Activated T-helper 1 cell treated with Interleukin-2 at 50 U/mL for 16 hours (primary cell): ENCODE results near the gene BMPR1A.

Source experiments
- DNase-seq: peaks from one replicate; pipeline ENCODE4 v3.0.0-alpha.2; 2020; ENCODE audit warnings: low read depth

BMPR1A gene

DNA sequence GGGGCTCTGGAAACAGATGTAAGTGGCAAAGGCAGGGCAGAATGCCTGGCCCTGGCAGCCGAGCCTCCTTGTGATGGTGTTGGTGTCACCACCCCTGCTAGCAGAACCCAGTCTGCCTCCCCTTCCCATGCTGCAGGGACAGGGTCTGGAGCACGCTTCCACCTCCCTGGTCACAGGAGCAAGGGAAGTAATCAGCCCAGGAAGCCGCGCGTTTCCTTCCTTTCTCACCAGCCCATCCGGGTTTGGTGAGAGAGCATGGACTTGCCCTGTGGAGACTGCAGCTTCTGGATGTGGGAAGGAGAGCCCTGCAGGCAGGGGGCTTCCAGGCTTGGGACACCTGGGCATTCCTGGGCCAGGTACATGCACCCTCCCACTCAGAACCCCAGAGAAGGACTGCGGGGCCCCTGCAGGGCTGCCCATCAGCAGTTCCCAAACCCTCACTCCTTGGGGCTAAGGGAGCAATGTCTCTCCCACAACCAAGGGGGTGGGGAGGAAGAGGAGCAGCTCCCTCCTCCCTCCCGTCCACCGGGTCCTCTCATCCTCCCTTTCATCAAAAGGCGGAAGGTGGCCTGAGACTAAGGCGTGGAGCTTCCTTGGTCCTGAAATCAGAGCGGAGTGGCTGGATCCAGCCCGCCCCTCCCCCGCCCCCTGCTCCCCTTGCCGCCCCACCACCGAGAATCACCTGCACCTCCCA, 199.2 kb downstream of the BMPR1A start:
- DNase-seq = no peak

DNA sequence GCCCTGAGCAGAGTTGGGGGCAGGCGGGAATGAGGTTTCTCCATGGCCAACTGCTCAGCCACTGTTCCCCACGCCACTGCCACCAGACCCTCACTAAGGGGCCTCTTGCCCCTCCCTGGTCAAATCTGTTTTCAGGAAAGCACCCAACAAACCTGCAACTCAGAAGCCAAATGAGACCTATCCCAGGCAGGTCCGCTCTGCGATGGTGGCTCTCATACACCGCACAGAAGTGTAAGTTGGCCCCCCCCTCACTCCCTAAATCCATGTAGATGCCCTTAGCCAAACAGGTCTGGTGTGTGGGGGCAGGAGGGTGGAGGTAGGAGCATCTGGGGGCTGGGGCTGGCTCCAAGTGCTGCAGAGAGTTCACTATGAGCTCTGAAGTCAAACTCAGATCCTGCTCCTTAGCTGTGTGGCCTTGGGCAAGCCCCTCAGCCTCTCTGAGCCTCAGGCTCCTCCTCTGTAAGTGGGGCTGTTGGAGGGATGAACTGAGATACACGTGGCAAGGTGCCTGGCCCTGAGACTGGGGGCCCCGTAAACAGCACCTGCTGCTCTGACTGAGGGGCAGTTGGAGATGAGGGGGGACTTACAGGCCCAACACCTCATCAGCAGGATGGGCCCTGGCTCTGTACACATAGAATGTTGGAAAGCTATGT, 199.9 kb downstream of the BMPR1A start:
- DNase-seq = no peak

GRCh38 chr10:86956848-86957448, 200.5 kb downstream of the BMPR1A start:
- DNase-seq = no peak

DNA sequence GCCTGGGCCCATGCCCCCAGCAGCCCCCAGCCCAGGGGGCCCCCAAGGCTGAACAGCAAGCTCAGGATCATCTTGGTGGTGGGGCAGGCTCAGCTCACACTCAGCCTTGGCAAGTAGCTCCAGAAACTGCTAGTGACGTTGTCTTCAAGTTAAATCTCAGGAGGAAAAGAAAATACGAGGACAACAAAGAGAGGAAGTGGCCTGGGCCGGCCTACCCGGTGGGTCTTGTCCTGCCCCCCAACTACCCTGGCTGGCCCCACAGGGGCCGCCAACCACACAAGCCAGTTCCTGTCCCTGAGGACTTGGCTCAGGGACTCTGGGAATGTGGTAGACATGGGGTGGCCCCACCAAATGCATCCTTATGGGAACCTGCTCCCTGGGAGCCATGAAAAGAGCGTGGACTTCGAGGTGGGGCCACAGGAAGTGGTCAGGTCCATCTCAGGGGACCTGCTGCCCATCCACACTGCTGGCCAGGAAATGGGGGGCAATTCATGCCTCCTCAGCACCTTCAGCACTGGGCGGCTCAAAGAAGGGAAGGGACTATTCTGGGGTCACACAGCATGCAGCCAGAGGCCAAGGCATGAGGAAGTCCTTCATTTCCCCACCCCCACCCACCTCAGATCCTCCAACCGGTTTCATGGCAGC, 201.2 kb downstream of the BMPR1A start, which contains the start of gene MMRN2:
Gene MMRN2, minus strand, starts transcription at position 145 of the 645 bp plus-strand sequence. Its CDS starts 74 bp downstream, at position 71.
- no peak for DNase-seq

- no peak for DNase-seq
Observed at GRCh38 chr10:86958116-86958900, 201.9 kb downstream of the BMPR1A start, which contains the start of gene SNCG. Gene SNCG (plus strand): TSS chr10:86958599. CDS start chr10:86958698, 99 bp downstream.

GRCh38 chr10:86958901-86959736, 202.7 kb downstream of the BMPR1A start:
- no peak for DNase-seq

DNA sequence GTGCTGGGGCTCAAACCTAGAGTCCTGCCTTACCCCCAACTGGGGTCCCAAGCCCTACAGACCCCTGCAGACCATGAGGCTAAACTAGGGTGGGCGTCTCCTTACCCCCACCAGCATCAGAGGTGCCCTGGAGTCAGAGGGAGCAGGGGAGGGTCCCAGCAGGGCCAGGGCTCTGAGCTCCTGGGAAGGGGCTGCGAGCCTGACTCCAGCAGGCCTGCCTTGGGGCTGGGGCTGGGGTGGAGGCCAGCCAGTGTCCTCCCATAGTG, 203.3 kb downstream of the BMPR1A start:
- DNase-seq = no peak

DNA sequence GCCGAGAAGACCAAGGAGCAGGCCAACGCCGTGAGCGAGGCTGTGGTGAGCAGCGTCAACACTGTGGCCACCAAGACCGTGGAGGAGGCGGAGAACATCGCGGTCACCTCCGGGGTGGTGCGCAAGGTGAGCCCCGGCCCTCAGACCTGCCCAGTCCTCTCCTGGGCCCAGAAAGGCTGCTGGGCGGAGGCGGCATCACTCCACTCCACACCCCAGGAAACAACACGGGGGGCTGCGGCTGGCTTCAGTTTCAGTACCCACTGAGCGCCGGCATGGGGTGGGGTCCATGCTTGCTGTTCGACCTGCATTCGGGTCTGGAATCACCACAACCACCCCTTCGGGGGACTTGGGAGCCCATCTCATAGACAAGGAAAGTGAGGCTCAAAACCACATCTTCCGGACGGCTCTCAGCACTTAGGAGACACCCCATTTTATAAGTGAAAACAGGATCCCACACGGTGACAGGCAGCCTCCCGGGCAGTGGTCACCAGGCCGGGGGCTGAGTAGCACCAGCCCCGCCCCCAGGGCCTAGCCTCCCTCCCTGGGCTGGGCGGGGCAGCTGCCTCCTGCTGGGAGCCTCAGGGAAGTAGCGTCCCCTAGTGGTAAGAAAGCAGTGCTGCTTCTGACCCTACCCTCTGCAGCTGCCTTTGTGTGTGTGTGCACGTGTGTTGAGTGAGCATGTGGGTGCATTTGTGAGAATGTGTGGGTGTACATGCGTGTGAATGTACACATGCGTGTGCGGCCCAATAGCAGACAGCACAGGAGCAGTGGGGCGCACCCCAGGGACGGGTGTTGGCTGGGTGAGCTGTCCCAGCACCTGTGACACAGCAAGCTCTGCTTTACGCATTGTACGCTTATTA, 203.8 kb downstream of the BMPR1A start:
- no peak for DNase-seq

GRCh38 chr10:86960863-86961434, 204.5 kb downstream of the BMPR1A start:
- no peak for DNase-seq

GRCh38 chr10:86961481-86962091, 205.2 kb downstream of the BMPR1A start:
- DNase-seq = no peak

DNA sequence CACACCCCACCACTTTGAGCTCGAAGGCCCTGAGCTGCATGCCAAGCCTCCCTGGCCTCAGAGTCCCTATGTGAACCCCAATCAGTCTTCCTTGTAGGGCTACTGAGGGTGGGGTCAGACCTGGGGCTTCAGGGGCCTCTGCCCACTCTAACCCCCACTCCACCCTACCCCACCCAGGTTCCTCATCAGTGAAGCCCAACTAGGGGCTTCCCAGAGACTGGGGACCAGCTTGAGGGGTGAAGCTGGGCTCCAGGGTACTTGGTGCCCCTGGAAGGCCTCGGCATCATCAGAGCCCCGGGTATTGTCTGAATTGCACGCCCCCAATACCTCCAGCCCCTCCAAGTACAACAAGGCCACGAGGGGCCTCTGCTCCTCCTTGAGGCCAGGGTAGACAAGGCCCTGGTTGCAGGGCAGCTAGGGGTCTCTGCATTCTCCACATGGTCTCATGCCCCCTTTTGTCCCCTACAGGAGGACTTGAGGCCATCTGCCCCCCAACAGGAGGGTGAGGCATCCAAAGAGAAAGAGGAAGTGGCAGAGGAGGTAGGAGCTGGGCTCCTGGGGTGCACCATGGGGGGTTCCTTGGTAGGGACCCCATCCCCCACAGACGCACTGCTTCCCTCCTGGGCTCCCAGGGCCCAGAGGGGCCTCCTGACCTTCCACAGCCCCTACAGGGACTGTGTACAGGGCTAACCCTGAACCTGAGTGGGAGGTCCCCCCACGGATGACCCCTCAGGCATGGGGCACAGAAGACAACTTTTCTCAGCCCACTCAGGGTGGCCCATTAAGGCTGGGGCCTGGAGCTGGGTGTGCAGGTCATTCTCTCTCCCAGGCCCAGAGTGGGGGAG, 205.9 kb downstream of the BMPR1A start:
- DNase-seq = no peak

GRCh38 chr10:86962981-86963310, 206.5 kb downstream of the BMPR1A start:
- no peak for DNase-seq

- DNase-seq = no peak
Observed at GRCh38 chr10:86963341-86963919, 207.0 kb downstream of the BMPR1A start.

- DNase-seq = no peak
Observed at GRCh38 chr10:86964061-86964846, 207.8 kb downstream of the BMPR1A start.

- no peak for DNase-seq
Observed at GRCh38 chr10:86964847-86965190, 208.4 kb downstream of the BMPR1A start.

DNA sequence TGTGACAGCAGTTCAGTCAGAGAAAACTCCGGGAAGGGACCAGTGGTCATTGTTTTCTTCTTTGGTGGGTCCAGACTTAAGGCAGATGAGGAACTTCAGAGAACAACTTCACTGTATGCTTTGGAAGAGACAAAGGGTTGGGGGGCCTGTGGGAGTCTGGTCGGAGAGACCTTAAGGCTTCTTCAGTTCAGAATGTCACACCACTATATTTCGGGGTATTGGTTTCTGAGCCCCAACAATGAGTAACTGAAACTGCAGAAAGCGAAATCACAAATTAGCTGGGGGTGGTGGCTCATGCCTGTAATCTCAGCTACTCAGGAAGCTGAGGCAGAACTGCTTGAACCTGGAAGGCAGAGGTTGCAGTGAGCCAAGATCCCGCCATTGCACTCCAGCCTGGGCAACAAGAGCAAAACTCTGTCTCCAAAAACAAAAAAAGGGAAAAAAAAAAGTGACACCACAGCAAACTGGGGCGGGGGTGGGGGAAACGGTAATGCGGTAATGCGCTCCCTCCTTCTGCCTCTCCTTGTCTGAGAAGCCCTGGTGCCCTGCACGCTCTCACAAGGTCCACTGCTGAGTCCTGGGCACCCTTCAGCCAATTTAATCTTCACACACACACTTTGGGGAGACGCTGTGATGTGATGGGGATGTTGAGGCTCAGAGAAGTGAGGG, 209.7 kb downstream of the BMPR1A start:
- no peak for DNase-seq

DNA sequence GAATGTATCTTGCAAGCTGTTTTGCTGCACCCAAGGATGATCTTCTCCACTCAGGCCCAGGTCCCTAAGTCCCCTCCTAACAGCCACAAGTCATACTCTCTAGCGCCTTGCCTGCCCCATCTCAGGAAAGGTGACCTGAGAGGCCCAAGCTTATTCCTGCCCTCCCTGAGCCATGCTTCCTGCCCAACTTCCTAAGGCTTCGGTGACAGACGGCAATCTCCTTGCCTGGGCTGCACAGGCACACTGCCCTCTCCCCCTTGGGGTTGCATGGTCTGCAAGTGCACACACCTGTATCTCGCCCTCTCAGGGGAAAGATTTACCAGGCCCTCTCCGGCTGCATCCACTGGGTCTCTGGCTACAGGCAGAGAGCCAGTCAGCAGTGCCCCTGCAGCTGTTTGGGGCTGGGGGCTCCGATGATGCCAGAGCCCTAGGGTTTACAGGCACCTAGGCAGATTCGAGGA, 211.1 kb downstream of the BMPR1A start:
- DNase-seq = no peak
